Measurements from ENCODE around the gene ZNF366.

ZNF366 gene

GRCh38 chr5:72480841-72481240, 26.4 kb downstream of the ZNF366 start:
- Histone ChIP-seq H3K4me1 (ENCODE audit: control insufficient read depth, insufficient read depth, low read length) (no peaks in the 10 kb centered on the region), H3K36me3 (ENCODE audit: control insufficient read depth, insufficient read depth, low read length) (no peaks in the 10 kb centered on the region), H3K9ac (ENCODE audit: low read length) (no peak overlapping the region), H3K4me3 (ENCODE audit: low read length) (no peak overlapping the region), H3K27ac (ENCODE audit: low read depth, low read length) (no peak overlapping the region), H3K27me3 (ENCODE audit: control insufficient read depth, insufficient read depth, low read length) (no peaks in the 10 kb centered on the region)

- H3K4me3 ChIP-seq (ENCODE audit: low read length), result no peak overlapping the region
- H3K27ac ChIP-seq (ENCODE audit: low read depth, low read length), result no peak overlapping the region
- no peaks in the 10 kb centered on the region for H3K36me3 ChIP-seq (ENCODE audit: control insufficient read depth, insufficient read depth, low read length)
- no peak overlapping the region for H3K9ac ChIP-seq (ENCODE audit: low read length)
- no peaks in the 10 kb centered on the region for H3K27me3 ChIP-seq (ENCODE audit: control insufficient read depth, insufficient read depth, low read length)
- H3K4me1 ChIP-seq (ENCODE audit: control insufficient read depth, insufficient read depth, low read length), result no peaks in the 10 kb centered on the region
Observed at GRCh38 chr5:72479921-72480320, 27.3 kb downstream of the ZNF366 start.

GRCh38 chr5:72478684-72479083, 28.5 kb downstream of the ZNF366 start:
- Histone ChIP-seq H3K27ac (ENCODE audit: low read depth, low read length) (no peak overlapping the region), H3K36me3 (ENCODE audit: control insufficient read depth, insufficient read depth, low read length) (no peaks in the 10 kb centered on the region), H3K4me3 (ENCODE audit: low read length) (no peak overlapping the region), H3K4me1 (ENCODE audit: control insufficient read depth, insufficient read depth, low read length) (no peaks in the 10 kb centered on the region), H3K27me3 (ENCODE audit: control insufficient read depth, insufficient read depth, low read length) (no peaks in the 10 kb centered on the region), H3K9ac (ENCODE audit: low read length) (no peak overlapping the region)

- no peaks in the 10 kb centered on the region for H3K36me3 ChIP-seq (ENCODE audit: control insufficient read depth, insufficient read depth, low read length)
- H3K4me1 ChIP-seq (ENCODE audit: control insufficient read depth, insufficient read depth, low read length), result no peaks in the 10 kb centered on the region
- no peak overlapping the region for H3K4me3 ChIP-seq (ENCODE audit: low read length)
- H3K9ac ChIP-seq (ENCODE audit: low read length), result no peak overlapping the region
- no peak overlapping the region for H3K27ac ChIP-seq (ENCODE audit: low read depth, low read length)
- no peaks in the 10 kb centered on the region for H3K27me3 ChIP-seq (ENCODE audit: control insufficient read depth, insufficient read depth, low read length)
Observed at GRCh38 chr5:72478276-72478675, 28.9 kb downstream of the ZNF366 start.

- Histone ChIP-seq H3K36me3 (ENCODE audit: control insufficient read depth, insufficient read depth, low read length) (no peaks in the 10 kb centered on the region), H3K4me3 (ENCODE audit: low read length) (no peak overlapping the region), H3K9ac (ENCODE audit: low read length) (no peak overlapping the region), H3K27ac (ENCODE audit: low read depth, low read length) (no peak overlapping the region), H3K4me1 (ENCODE audit: control insufficient read depth, insufficient read depth, low read length) (no peaks in the 10 kb centered on the region), H3K27me3 (ENCODE audit: control insufficient read depth, insufficient read depth, low read length) (no peaks in the 10 kb centered on the region)
Observed at GRCh38 chr5:72477644-72478043, 29.6 kb downstream of the ZNF366 start.

GRCh38 chr5:72477176-72477575, 30.0 kb downstream of the ZNF366 start:
- Histone ChIP-seq H3K4me3 (ENCODE audit: low read length) (no peak overlapping the region), H3K9ac (ENCODE audit: low read length) (no peak overlapping the region), H3K36me3 (ENCODE audit: control insufficient read depth, insufficient read depth, low read length) (no peaks in the 10 kb centered on the region), H3K27me3 (ENCODE audit: control insufficient read depth, insufficient read depth, low read length) (no peaks in the 10 kb centered on the region), H3K4me1 (ENCODE audit: control insufficient read depth, insufficient read depth, low read length) (no peaks in the 10 kb centered on the region), H3K27ac (ENCODE audit: low read depth, low read length) (no peak overlapping the region)

- no peak overlapping the region for H3K27ac ChIP-seq (ENCODE audit: low read depth, low read length)
- no peaks in the 10 kb centered on the region for H3K36me3 ChIP-seq (ENCODE audit: control insufficient read depth, insufficient read depth, low read length)
- no peak overlapping the region for H3K9ac ChIP-seq (ENCODE audit: low read length)
- H3K27me3 ChIP-seq (ENCODE audit: control insufficient read depth, insufficient read depth, low read length), result no peaks in the 10 kb centered on the region
- H3K4me3 ChIP-seq (ENCODE audit: low read length), result no peak overlapping the region
- H3K4me1 ChIP-seq (ENCODE audit: control insufficient read depth, insufficient read depth, low read length), result no peaks in the 10 kb centered on the region
Observed at GRCh38 chr5:72476721-72477120, 30.5 kb downstream of the ZNF366 start.

GRCh38 chr5:72476275-72476674, 30.9 kb downstream of the ZNF366 start:
- H3K9ac ChIP-seq (ENCODE audit: low read length), result no peak overlapping the region
- H3K4me3 ChIP-seq (ENCODE audit: low read length), result no peak overlapping the region
- H3K36me3 ChIP-seq (ENCODE audit: control insufficient read depth, insufficient read depth, low read length), result no peaks in the 10 kb centered on the region
- H3K27me3 ChIP-seq (ENCODE audit: control insufficient read depth, insufficient read depth, low read length), result no peaks in the 10 kb centered on the region
- H3K27ac ChIP-seq (ENCODE audit: low read depth, low read length), result no peak overlapping the region
- H3K4me1 ChIP-seq (ENCODE audit: control insufficient read depth, insufficient read depth, low read length), result no peaks in the 10 kb centered on the region

- no peak overlapping the region for H3K9ac ChIP-seq (ENCODE audit: low read length)
Observed at GRCh38 chr5:72474516-72474915, 32.7 kb downstream of the ZNF366 start.

GRCh38 chr5:72474046-72474500, 33.1 kb downstream of the ZNF366 start:
- H3K4me1 ChIP-seq (ENCODE audit: control insufficient read depth, insufficient read depth, low read length), result no peaks in the 10 kb centered on the region
- no peaks in the 10 kb centered on the region for H3K36me3 ChIP-seq (ENCODE audit: control insufficient read depth, insufficient read depth, low read length)
- H3K4me3 ChIP-seq (ENCODE audit: low read length), result no peak overlapping the region
- no peak overlapping the region for H3K9ac ChIP-seq (ENCODE audit: low read length)
- no peaks in the 10 kb centered on the region for H3K27me3 ChIP-seq (ENCODE audit: control insufficient read depth, insufficient read depth, low read length)
- H3K27ac ChIP-seq (ENCODE audit: low read depth, low read length), result no peak overlapping the region

More at GRCh38 chr5:72474516-72474915, 32.7 kb downstream of the ZNF366 start:
- H3K27ac ChIP-seq (ENCODE audit: low read depth, low read length), result no peak overlapping the region
- H3K4me1 ChIP-seq (ENCODE audit: control insufficient read depth, insufficient read depth, low read length), result no peaks in the 10 kb centered on the region
- no peaks in the 10 kb centered on the region for H3K27me3 ChIP-seq (ENCODE audit: control insufficient read depth, insufficient read depth, low read length)
- H3K4me3 ChIP-seq (ENCODE audit: low read length), result no peak overlapping the region
- H3K36me3 ChIP-seq (ENCODE audit: control insufficient read depth, insufficient read depth, low read length), result no peaks in the 10 kb centered on the region

- H3K4me3 ChIP-seq (ENCODE audit: low read length), result no peak overlapping the region
- H3K27ac ChIP-seq (ENCODE audit: low read depth, low read length), result no peak overlapping the region
- H3K9ac ChIP-seq (ENCODE audit: low read length), result no peak overlapping the region
- H3K27me3 ChIP-seq (ENCODE audit: control insufficient read depth, insufficient read depth, low read length), result no peaks in the 10 kb centered on the region
- H3K36me3 ChIP-seq (ENCODE audit: control insufficient read depth, insufficient read depth, low read length), result no peaks in the 10 kb centered on the region
- no peaks in the 10 kb centered on the region for H3K4me1 ChIP-seq (ENCODE audit: control insufficient read depth, insufficient read depth, low read length)
Observed at GRCh38 chr5:72472666-72473422, 34.4 kb downstream of the ZNF366 start.

- H3K36me3 ChIP-seq (ENCODE audit: control insufficient read depth, insufficient read depth, low read length), result no peaks in the 10 kb centered on the region
- no peak overlapping the region for H3K4me3 ChIP-seq (ENCODE audit: low read length)
- H3K27me3 ChIP-seq (ENCODE audit: control insufficient read depth, insufficient read depth, low read length), result no peaks in the 10 kb centered on the region
- no peak overlapping the region for H3K27ac ChIP-seq (ENCODE audit: low read depth, low read length)
- H3K9ac ChIP-seq (ENCODE audit: low read length), result no peak overlapping the region
- H3K4me1 ChIP-seq (ENCODE audit: control insufficient read depth, insufficient read depth, low read length), result no peaks in the 10 kb centered on the region
Observed at GRCh38 chr5:72472031-72472430, 35.2 kb downstream of the ZNF366 start.

GRCh38 chr5:72470826-72471225, 36.4 kb downstream of the ZNF366 start:
- no peaks in the 10 kb centered on the region for H3K36me3 ChIP-seq (ENCODE audit: control insufficient read depth, insufficient read depth, low read length)
- no peaks in the 10 kb centered on the region for H3K27me3 ChIP-seq (ENCODE audit: control insufficient read depth, insufficient read depth, low read length)
- no peaks in the 10 kb centered on the region for H3K4me1 ChIP-seq (ENCODE audit: control insufficient read depth, insufficient read depth, low read length)
- no peak overlapping the region for H3K27ac ChIP-seq (ENCODE audit: low read depth, low read length)
- H3K9ac ChIP-seq (ENCODE audit: low read length), result no peak overlapping the region
- H3K4me3 ChIP-seq (ENCODE audit: low read length), result no peak overlapping the region
